Activated CD4-positive, alpha-beta T cell treated with anti-CD3 and anti-CD28 coated beads, Interleukin-2, amount 10 ng/mL, durations not matched to agents 7 days and 5 days (primary cell): ENCODE measurements around the gene FAM107B. TPM values are rescaled to one million over a fixed set of nuclear protein-coding genes. Genes with fewer than 3 reads are reported as not detected.

Experiments
- CTCF ChIA-PET: fragments of 350-600 bp; sonication (Branson Sonifier 250); formaldehyde crosslinking; loops from one replicate; lab custom pipeline; 2021; ENCODE audit warnings: antibody characterized with exemption; lab: Charles Lee
- POLR2A ChIA-PET: fragments of 350-600 bp; sonication (Branson Sonifier 250); formaldehyde crosslinking; loops from one replicate; lab custom pipeline; 2021; ENCODE audit warnings: antibody characterized with exemption; lab: Charles Lee
- DNase-seq: peaks from one replicate; pipeline ENCODE4 v3.0.0-alpha.2; 2020
- H3K27ac Mint-ChIP-seq: one replicate; pipeline ENCODE4 v1.8.0; 2021; ENCODE audit warnings: mild to moderate bottlenecking, moderate library complexity, mixed read lengths
- H3K27me3 Mint-ChIP-seq: one replicate; pipeline ENCODE4 v1.8.0; 2021; ENCODE audit warnings: mixed read lengths
- H3K36me3 Mint-ChIP-seq: one replicate; pipeline ENCODE4 v1.8.0; 2021; ENCODE audit warnings: low read depth, mixed read lengths
- H3K4me1 Mint-ChIP-seq: one replicate; pipeline ENCODE4 v1.8.0; 2021; ENCODE audit warnings: mixed read lengths
- H3K4me3 Mint-ChIP-seq: one replicate; pipeline ENCODE4 v1.8.0; 2021; ENCODE audit warnings: mild to moderate bottlenecking, moderate library complexity, mixed read lengths
- H3K9me3 Mint-ChIP-seq: one replicate; pipeline ENCODE4 v1.8.0; 2021; ENCODE audit warnings: mixed read lengths
- total RNA-seq, 2 experiments: library from RNA; stranded (reverse); gene quantifications; one replicate each; pipeline ENCODE4 v1.2.3, GENCODE V29; 2021

FAM107B gene
- total RNA-seq, 2 experiments from 2014 or later: 180 to 220 TPM

DNA sequence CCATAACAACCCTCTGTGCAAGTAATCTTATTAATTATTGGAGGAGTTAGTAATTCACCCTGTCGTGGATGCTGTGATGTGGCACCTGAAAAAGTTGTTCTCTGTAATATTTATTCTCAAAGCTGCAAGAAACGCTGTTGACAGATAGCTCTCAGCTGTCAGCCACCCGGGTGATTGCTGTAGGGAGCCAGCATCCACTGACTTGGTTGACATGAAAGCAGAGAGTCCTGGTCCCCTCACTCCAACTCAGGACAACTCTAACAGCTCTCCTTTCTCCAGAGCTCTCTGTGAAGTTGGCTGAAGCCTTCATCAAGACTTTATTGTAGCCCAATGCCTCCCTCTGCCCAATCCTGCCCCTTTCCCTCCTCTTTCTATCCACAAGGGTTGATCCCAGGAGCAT is 98.0 kb downstream of the FAM107B start:
- no peak overlapping the region for H3K4me3 Mint-ChIP-seq
- no peaks in the 10 kb centered on the region for H3K27me3 Mint-ChIP-seq
- ChIA-PET CTCF (interaction anchor here (0.8 to 1.8 kb wide), 4 partner anchors 10 to 140 kb away, joined by 3 to 6 read pairs (median 4); no protein-coding TSS in a partner anchor), POLR2A (interaction anchor here (0.5 kb wide), 1 partner anchor 51 kb away, joined by 3 read pairs; no protein-coding TSS in a partner anchor)
- peaks cover 2% of the 10 kb centered on the region for H3K9me3 Mint-ChIP-seq
- no peaks in the 10 kb centered on the region for H3K4me1 Mint-ChIP-seq
- H3K27ac Mint-ChIP-seq: no peak overlapping the region
- DNase-seq: no peak
- no peaks in the 10 kb centered on the region for H3K36me3 Mint-ChIP-seq

DNA sequence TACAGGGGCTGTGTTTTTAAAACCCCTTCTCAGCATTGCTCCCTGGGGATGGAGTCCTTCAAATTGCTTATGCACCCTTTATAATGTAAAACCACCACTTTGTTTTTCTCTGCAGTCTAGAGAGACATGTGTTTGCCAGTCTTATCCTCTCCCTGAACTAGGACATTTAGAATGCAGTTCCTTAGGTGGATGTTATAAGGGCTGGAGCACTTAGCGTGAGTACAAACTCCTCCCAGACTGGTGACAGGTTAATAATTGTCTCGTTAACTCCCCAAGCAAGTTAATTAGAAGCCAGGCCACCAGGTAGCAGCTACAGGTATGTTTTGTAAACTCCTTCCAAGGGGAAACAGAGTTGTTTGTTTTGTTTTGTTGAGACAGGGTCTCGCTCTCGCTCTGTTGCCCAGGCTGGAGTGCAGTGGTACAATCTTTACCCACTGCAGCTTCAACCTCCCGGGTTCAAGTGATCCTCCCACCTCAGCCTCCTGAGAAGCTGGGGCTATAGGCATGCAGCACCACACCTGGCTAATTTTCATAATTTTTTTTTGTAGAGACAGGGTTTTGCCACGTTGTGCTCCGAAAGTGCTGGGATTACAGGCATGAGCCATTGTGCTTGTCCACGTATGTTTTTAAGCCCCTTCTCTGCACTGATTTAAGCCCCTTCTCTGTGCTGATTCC is 100.2 kb downstream of the FAM107B start:
- H3K9me3 Mint-ChIP-seq: peaks cover 6% of the 10 kb centered on the region
- H3K27ac Mint-ChIP-seq: no peak overlapping the region
- no peak overlapping the region for H3K4me3 Mint-ChIP-seq
- peaks cover 3% of the 10 kb centered on the region for H3K4me1 Mint-ChIP-seq
- H3K27me3 Mint-ChIP-seq: no peaks in the 10 kb centered on the region
- CTCF ChIA-PET: interaction anchor here (1.4 kb wide), 1 partner anchor 21 kb away, joined by 3 read pairs; no protein-coding TSS in a partner anchor
- H3K36me3 Mint-ChIP-seq: no peaks in the 10 kb centered on the region
- DNase-seq: no peak
- POLR2A ChIA-PET: no interaction called here

DNA sequence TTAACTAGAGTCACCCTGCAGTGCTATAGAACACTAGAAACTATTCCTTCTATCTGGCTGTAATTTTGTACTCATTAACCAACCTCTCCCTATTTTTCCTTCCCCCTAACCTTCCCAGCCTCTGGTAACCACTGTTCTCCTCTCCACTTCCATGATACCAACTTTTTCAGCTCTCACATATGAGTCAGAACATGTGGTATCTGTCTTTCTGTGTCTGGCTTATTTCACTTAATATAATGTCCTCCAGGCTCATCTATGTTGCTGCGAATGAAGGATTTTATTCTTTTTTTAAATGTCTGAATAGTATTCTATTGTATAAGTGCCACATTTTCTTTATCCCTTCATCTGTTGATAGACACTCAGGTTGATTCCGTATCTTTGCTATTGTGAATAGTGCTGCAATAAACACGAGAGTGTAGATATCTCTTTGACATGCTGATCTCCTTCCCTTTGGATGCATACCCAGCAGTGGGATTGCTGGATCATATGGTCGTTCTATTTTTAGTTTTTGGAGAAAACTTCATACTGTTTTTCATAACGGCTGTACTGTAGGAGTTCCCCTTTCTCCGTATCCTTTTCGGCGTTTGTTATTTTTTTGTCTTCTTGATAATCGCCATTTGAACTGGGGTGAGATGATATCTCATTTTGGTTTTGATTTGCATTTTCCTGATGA is 101.4 kb downstream of the FAM107B start:
- Mint-ChIP-seq H3K27ac (no peak overlapping the region), H3K4me1 (peaks cover 8% of the 10 kb centered on the region), H3K27me3 (no peaks in the 10 kb centered on the region), H3K4me3 (no peak overlapping the region), H3K36me3 (no peaks in the 10 kb centered on the region), H3K9me3 (peaks cover 6% of the 10 kb centered on the region)
- ChIA-PET POLR2A (no interaction called here), CTCF (no interaction called here)
- DNase-seq: no peak

DNA sequence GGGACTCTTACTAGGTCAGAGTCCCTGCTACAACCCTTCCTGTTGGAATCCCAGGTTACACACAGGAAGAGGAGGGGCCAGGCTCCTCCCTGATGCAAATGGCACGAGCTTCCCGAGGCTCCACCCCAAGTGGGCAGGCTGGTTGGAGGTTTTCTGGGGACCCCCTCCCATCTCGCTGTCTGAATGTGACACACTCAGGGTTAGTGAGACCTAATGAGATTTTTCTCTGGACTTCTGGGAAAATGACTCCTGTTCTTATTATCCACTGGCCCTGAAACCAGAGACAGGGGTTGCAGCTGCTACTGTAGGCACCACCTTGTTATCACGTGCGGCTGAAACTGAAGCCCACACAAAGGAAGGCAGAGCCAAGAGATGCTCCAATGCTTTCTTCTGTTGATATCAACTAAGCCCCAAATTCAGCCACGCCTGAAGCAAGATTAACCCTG is 103.3 kb downstream of the FAM107B start:
- Mint-ChIP-seq H3K36me3 (peaks cover 4% of the 10 kb centered on the region), H3K27me3 (no peaks in the 10 kb centered on the region), H3K27ac (no peak overlapping the region), H3K9me3 (peaks cover 12% of the 10 kb centered on the region), H3K4me3 (no peak overlapping the region), H3K4me1 (peaks cover 10% of the 10 kb centered on the region)
- CTCF ChIA-PET: interaction anchor here (0.6 kb wide), 2 partner anchors 8 to 150 kb away, joined by 3 to 6 read pairs; no protein-coding TSS in a partner anchor
- POLR2A ChIA-PET: no interaction called here
- DNase-seq: no peak

DNA sequence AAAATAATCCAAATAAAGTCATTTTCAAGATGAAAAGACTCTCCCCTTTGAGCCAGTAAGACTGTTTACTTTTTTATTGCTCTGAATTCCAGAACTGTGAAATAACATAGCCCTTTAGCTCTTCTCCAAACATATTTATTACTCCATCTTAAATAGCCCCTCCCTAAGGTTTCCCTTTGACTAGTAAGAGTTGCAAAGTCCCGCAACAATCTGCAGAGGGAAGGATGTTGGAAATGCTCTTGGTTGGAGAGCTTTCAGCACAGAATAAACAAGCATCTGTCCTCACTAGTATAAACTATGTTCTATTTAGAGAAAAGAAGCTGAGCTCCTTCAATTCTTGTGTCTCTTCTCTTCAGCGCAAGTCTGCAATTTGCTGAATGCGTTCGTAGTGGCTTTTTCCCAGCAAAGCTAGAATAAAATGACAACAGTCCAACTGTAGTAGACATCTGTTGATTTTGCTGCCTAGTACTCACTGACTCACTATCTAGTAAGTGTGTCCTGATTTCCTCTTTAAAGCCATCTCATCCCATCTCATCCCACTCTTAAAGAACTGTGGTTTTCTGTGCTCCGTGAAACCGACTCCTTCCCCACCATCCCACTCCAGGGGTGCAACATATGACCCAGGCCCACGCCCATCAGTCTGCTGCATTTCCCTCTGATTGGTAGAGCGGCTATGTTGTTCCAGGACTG is 104.0 kb downstream of the FAM107B start:
- ChIA-PET POLR2A (no interaction called here), CTCF (no interaction called here)
- Mint-ChIP-seq H3K4me1 (peaks cover 10% of the 10 kb centered on the region), H3K4me3 (no peak overlapping the region), H3K27me3 (no peaks in the 10 kb centered on the region), H3K9me3 (peaks cover 19% of the 10 kb centered on the region), H3K36me3 (peaks cover 10% of the 10 kb centered on the region), H3K27ac (no peak overlapping the region)
- DNase-seq: no peak

DNA sequence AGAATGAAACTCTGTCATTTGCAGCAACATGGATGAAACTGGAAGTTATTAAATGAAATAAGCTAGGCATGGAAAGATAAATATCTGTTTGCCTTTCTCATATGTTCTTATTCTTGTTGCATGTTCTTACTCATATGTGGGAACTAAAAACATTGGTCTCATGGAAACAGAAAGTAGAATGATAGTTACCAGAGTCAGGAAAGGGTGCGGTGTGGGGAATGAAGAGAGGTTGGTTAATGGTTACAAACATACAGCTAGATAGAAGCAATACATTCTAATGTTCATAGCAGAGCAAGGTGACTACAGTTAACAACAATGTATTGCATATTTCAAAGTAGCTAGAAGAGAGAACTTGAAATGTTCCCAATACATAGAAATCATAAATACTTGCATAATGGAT is 105.1 kb downstream of the FAM107B start:
- no peak for DNase-seq
- H3K27me3 Mint-ChIP-seq: no peaks in the 10 kb centered on the region
- H3K4me3 Mint-ChIP-seq: no peak overlapping the region
- H3K27ac Mint-ChIP-seq: no peak overlapping the region
- peaks cover 13% of the 10 kb centered on the region for H3K36me3 Mint-ChIP-seq
- CTCF ChIA-PET: interaction anchor here (0.7 kb wide), 1 partner anchor 199 kb away, joined by 3 read pairs; no protein-coding TSS in a partner anchor
- POLR2A ChIA-PET: no interaction called here
- H3K4me1 Mint-ChIP-seq: peaks cover 13% of the 10 kb centered on the region
- H3K9me3 Mint-ChIP-seq: peaks cover 27% of the 10 kb centered on the region

DNA sequence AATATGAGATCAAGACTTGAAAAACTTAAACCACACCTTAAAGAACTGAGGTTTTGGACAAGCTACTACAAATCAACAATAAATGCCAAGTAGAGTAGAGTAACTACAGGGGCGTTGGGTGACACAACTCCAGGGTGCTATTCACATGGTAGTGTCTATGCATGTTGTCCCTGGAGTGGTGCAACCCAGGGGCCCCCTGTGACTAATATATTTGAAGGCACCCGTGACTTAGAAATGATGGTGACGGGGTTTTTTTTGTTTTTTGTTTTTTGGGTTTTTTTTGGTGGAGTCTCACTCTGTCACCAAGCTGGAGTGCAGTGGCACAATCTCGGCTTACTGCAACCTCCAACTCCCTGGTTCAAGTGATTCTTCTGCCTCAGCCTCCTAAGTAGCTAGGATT is 106.9 kb downstream of the FAM107B start:
- ChIA-PET CTCF (no interaction called here), POLR2A (no interaction called here)
- H3K4me1 Mint-ChIP-seq: peaks cover 17% of the 10 kb centered on the region

DNA sequence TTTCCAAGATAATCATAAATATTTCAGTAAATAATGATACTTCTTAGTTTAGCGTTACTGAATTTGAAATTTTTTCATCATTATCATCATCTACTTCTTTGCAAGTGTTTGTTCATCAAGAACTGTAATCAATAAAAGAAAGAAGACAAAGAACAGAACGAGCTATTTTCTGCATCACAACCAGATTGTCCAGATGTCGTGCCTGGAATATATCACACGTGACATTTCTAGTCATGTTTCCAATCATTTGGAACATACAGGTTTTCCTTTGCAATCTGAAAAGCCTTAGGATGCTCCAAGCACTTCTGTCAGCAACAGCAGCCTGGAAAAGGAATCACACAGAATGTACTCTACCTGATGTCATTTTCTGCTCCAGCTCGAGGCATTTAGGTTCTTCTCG is 107.4 kb downstream of the FAM107B start:
- Mint-ChIP-seq H3K27ac (no peak overlapping the region), H3K4me3 (no peak overlapping the region), H3K36me3 (peaks cover 15% of the 10 kb centered on the region), H3K27me3 (no peaks in the 10 kb centered on the region), H3K4me1 (peaks cover 20% of the 10 kb centered on the region), H3K9me3 (peaks cover 33% of the 10 kb centered on the region)
- ChIA-PET POLR2A (no interaction called here), CTCF (interaction anchor here (1.0 kb wide), 1 partner anchor 16 kb away, joined by 4 read pairs; no protein-coding TSS in a partner anchor)
- no peak for DNase-seq

More for the DNA sequence above, 106.9 kb downstream of the FAM107B start:
- peaks cover 13% of the 10 kb centered on the region for H3K36me3 Mint-ChIP-seq
- no peaks in the 10 kb centered on the region for H3K27me3 Mint-ChIP-seq
- H3K9me3 Mint-ChIP-seq: peaks cover 32% of the 10 kb centered on the region
- H3K4me3 Mint-ChIP-seq: no peak overlapping the region
- no peak overlapping the region for H3K27ac Mint-ChIP-seq
- DNase-seq: no peak

DNA sequence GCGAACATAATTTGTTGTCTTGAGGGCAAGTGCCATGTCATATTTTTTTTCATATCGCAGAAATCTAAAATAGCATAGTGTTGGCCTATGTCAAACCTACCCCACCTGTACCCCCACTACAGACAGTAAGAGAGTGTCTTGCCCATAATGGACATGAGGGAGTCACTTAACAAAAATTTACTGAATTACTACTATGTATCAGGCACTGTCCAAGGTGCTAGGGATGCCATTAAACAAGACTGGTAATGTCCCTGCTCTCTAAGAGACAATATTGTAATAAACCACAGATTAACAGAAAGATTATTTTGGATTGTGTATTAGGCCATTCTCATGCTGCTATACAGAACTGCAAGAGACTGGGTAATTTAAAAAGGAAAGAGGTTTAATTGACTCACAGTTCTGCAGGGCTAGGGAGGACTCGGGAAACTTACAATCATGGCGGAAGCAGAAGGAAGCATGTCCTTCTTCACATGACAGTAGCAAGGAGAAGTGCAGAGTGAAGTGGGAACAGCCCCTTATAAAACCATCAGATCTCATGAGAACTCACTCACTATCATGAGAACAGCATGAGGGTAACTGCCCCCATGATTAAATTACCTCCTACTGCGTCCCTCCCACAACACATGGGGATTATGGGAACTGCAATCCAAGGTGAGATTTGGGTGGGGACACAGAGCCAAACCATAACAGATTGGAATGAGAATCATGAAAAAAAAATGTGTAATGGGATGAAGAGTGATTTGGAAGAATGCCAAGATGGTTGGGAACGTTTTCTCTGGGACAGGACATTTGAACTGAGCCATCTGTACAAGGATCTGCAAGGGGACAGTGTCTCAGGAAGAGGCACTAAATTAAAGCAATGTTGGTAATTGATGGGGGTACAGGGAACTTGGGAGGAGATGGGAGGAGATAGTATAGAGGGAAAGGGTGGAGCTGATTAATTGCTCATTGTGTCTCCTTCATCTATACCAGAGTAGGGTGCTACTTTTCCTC is 108.5 kb downstream of the FAM107B start:
- H3K27me3 Mint-ChIP-seq: no peaks in the 10 kb centered on the region
- peaks cover 34% of the 10 kb centered on the region for H3K9me3 Mint-ChIP-seq
- peaks cover 21% of the 10 kb centered on the region for H3K36me3 Mint-ChIP-seq
- POLR2A ChIA-PET: no interaction called here
- no peak for DNase-seq
- H3K4me1 Mint-ChIP-seq: peaks cover 29% of the 10 kb centered on the region
- CTCF ChIA-PET: interaction anchor here (1.0 kb wide), 1 partner anchor 17 kb away, joined by 4 read pairs; no protein-coding TSS in a partner anchor
- no peak overlapping the region for H3K27ac Mint-ChIP-seq
- H3K4me3 Mint-ChIP-seq: no peak overlapping the region

DNA sequence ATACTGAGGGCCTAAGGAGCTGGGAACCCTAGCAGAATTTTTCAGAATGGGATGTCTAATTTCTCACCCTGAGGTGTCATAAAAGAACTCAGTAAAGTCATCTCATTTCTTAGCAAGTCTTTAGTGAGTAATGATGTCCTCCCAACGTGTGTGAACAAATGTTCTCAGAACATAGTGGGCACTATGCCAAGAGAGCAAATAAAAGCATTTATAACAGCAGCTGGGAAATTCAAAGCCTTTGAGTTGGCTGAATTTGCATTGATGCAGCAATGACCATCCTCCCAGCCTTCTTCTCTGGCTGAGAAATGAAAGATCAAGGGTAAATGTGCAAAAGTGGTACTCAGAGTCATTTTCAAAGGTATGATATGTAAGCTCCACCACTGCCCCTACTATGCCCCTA is 109.4 kb downstream of the FAM107B start:
- ChIA-PET POLR2A (no interaction called here), CTCF (no interaction called here)
- no peaks in the 10 kb centered on the region for H3K27me3 Mint-ChIP-seq
- peaks cover 28% of the 10 kb centered on the region for H3K36me3 Mint-ChIP-seq
- peaks cover 34% of the 10 kb centered on the region for H3K9me3 Mint-ChIP-seq
- H3K27ac Mint-ChIP-seq: no peak overlapping the region
- H3K4me3 Mint-ChIP-seq: no peak overlapping the region
- DNase-seq: no peak
- peaks cover 37% of the 10 kb centered on the region for H3K4me1 Mint-ChIP-seq

DNA sequence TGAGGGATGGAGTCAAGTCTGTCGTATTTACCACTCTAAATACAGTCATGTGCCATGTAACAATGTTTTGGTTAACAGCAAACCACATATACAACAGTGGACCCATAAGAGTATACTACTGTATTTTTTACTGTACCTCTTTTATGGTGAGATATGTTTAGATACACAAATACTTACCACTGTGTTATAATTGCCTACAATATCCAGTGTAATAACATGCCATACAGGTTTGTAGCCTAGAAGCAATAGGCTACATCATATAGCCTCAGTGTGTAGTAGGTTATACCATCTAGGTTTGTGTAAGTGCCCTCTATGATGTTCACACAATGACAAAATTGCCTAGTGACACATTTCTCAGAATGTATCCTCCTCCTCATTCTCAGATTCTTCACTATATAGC is 110.4 kb downstream of the FAM107B start:
- CTCF ChIA-PET: interaction anchor here (1.7 kb wide), 1 partner anchor 12 kb away, joined by 4 read pairs; no protein-coding TSS in a partner anchor
- peaks cover 34% of the 10 kb centered on the region for H3K9me3 Mint-ChIP-seq
- H3K27me3 Mint-ChIP-seq: no peaks in the 10 kb centered on the region
- H3K27ac Mint-ChIP-seq: no peak overlapping the region
- POLR2A ChIA-PET: no interaction called here
- no peak for DNase-seq
- peaks cover 32% of the 10 kb centered on the region for H3K36me3 Mint-ChIP-seq
- H3K4me1 Mint-ChIP-seq: peaks cover 43% of the 10 kb centered on the region
- H3K4me3 Mint-ChIP-seq: no peak overlapping the region

DNA sequence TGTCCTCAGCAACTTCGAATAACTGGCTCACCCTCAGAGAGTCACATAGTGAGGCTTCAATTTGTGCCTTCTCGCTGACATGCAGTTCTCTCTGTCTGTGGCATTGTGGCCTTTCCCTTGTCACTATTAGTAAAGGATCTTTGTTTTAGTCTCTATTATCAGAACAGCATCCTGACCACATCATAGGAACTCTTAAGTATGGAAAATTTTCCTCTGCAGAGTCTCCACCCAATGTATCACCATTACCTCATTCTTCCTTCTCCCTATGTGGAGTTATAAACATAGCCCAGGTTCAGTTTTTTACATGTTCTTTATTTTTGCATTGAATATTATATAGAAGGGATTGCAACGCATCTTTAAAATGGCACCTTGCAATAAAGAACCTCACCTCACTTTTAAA is 112.9 kb downstream of the FAM107B start:
- Mint-ChIP-seq H3K36me3 (peaks cover 42% of the 10 kb centered on the region), H3K4me3 (no peak overlapping the region), H3K9me3 (peaks cover 37% of the 10 kb centered on the region), H3K27ac (peak overlapping the region; percentile 2), H3K4me1 (peaks cover 64% of the 10 kb centered on the region), H3K27me3 (no peaks in the 10 kb centered on the region)
- DNase-seq: no peak
- POLR2A ChIA-PET: no interaction called here
- CTCF ChIA-PET: interaction anchor here (1.2 kb wide), 1 partner anchor 29 kb away, joined by 3 read pairs; no protein-coding TSS in a partner anchor
